NCI-H1105 (cell line): Measurements from ENCODE around the gene NKRF.

Experiments used
- DNase-seq: peaks from one replicate; lab custom pipeline; 2025; lab: John Stamatoyannopoulos, UW

Gene NKRF

DNA sequence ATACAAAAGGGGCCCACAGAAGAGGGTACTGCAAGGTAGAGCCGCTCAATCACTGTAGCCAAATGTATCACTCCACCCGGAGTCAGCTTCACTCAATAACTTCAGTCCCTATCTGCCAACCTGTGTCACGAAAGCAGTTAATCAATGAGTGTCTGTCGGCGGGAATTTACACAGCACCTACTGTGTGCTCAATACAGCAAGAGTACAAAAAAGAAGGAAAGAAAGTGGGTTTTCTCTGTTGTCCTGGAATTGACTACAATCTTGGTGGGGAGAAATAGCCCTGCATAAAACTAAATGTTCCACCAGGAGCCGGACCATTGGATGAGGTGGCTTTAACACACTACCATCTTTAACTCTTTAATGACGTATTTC is 780 bp upstream of the NKRF start:
- no peak for DNase-seq

DNA sequence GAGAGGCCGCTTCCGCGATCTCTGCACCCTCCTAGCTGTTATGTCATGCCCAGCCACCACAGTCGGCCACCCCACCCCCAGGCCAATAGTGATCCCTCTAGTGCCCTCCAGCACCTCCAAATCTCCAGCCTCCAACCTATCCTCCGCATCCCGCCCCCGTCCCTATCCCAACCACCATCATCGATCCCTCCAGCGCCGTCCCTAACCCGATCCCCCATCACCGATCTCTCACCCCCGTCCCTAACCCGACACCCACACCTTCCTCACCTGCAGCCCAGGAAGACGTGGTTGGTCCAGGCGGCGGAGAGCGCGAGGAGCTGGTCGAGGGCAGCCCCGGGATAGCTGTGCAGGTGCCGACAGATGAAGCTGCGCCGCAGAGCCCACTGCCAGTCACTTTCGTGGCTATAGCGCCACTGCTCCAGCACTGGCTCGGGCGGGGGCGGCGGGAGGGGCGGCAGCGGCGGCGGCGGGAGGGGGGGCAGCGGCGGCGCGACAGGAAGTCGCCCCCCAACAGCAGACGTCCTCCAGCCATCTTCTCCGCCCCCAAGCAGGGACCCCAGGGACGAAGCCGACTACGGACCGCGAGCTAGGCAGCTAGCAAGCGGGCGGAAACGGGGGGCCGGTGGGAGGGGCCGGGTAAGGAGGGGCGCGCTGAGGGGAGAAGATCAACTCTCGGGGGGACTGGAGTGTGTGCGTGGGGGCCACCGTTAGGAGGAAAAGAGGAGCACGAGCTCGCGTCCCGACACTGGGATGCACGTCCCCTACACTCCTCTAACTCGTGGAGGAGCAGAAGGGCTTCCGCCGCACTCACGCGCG is 552 bp downstream of the NKRF start:
- DNase-seq = no peak

DNA sequence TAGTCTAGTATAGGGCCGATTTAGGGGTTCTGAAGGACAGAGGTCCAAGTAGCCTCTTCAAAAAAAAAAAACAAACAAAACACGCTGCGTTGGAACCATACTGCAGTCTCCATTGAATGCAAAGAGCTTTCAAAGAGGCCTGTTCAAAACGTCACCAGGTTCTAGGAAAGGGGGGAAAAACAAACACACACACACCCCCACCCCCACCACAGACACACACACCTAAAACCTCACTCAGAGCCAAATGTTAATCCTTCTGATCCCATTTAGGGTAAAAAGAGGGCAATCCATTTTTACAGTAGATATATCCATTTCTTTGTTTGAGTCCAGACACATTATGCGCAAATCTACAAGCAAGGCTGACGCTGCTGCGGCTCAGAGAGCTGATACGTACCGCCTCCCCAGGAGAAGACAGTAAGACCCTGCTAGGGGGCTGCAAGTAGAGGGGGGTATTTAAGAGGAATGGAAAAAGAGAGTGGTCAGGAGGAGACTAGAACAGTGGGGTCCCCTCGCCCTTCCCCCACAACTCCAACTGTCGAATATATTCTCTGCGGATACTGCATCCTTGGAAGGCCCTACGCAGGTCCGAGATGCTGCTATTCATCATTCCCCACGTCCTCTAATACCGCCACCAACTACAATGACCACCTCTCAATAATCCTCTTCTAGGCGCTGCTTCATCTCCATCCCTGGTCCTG is 1.3 kb downstream of the NKRF start:
- no peak for DNase-seq

DNA sequence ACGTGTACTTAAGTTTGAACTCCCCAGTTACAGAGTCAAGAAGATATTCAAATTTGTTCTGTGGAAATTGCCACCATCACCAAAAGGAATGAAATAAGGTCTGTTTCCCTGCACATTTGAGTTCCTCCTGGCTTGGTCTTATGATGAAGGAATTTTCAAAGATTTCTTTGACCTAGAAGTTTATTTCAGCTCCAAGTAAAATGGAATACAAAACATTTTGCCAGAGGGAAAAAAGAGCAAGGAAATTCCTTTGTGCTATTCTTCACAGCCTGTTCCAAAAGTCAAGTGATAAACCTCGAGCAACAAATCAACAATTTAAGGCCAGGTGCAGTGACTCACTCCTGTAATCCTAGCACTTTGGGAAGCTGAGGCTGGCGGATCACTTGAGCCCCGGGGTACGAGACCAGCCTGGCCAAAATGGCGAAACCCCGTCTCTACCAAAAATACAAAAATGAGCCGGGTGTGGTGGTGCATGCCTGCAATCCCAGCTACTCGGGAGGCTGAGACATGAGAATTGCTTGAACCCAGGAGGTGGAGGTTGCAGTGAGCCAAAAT is 3.4 kb downstream of the NKRF start:
- DNase-seq = no peak

DNA sequence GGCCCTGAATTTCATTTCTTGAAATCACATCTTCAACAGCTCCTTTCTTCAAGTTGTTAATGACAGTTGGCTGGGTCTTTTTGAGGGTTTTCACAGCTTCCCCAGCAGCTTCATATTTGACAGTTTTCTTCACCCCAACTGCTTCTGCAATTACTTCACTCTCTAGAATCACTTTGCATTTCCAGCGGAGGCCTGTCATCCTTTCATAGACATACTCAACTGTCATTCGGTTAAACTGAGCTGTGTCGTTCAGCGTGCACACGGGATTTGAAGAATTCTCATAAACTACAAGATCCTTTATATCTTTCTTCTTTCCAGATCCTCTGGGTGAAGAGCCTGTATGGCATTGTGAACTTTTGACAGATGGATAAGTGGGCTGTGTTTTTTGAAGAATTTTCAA is 16.4 kb downstream of the NKRF start:
- no peak for DNase-seq

DNA sequence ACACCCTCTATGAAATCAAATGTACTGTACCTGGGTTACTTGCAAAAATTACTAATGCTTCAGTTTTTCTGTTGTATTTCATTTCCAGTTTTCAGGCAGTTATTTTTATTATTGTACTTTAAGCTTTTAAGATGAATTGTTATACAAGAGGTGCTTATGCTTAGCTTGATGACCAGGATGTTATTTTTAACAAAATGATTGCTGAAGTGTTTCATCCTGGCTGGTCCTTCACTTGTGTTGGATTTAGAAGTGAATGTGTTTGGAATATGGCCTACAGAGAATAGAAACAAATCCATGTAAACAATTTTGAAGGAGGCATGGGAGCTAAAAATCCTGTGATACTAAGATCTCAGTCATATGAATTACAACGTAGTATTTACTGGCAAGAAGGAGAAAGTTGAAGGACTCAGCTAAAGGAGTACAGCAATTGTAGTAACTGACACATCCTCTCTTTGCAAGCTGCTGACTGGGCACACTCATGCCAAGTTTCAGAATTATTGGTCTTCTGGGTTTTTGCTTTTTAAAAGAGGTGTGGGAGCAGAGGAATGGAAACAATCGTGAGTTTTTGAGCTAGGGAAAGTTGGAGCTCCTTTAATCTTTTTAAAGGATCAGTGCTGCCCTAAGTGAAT is 22.7 kb downstream of the NKRF start:
- DNase-seq = no peak

DNA sequence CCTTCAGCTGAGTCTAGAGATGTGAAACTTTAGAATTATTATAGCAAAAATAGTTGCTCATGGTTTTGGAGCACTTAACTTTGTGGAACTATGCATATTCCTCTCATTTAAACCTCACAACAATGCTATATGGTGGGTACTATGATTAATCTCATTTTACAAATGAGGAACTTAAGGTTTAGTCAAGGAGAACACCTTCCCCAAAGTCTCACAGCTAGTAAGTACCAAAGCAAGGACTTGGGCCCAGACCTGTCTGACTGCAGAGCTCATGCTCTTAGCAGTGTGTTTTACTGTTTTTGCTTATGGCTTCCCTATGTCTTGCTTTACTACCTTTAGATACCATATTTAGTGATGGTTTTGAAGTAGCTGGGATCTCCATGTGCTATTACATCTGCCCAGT is 26.8 kb downstream of the NKRF start:
- DNase-seq = no peak

DNA sequence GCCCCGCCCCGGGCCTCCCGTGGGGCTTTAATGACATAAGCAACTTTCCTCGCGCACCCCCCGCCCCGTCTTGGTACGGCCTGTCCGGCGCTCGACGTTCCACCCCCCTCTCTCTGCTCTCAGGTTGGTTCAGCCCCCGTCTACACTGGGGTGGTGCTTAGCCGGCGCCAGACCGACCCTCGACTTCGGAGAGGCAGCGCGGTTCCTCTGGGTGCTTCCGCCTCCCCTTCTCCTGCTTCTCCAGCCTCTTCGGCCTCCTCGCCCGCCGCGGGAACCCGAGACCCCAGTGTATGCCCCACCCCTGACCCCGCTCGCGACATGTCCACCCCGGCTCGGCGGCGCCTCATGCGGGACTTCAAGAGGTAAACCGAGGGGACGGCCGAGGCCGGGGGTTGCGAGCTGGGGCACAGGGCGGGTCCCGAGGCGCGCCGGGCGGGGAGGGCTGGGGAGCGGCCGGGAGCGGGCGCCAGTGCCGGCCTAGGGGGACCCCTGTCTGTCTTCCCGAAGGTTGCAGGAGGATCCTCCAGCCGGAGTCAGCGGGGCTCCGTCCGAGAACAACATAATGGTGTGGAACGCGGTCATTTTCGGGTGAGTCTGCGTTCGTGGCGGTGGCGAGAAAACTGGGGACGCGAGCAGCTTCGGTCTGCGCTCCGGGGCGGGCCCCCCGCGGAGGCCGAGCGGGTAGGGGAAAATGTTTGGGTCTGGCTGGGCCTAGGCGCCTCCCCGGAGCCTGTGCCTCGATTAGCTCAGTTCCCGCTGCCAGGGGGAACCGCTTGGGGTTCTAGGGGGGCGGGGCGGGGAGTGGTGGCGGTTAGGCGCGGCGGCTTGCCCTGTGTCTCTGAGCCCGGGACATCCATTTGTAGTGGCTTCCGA is 31.6 kb downstream of the NKRF start, which contains the start of gene UBE2A:
TSS of gene UBE2A (plus strand) at position 170 of the 873 bp plus-strand sequence. CDS start at position 319, 149 bp downstream.
- peak; percentile 73 for DNase-seq

DNA sequence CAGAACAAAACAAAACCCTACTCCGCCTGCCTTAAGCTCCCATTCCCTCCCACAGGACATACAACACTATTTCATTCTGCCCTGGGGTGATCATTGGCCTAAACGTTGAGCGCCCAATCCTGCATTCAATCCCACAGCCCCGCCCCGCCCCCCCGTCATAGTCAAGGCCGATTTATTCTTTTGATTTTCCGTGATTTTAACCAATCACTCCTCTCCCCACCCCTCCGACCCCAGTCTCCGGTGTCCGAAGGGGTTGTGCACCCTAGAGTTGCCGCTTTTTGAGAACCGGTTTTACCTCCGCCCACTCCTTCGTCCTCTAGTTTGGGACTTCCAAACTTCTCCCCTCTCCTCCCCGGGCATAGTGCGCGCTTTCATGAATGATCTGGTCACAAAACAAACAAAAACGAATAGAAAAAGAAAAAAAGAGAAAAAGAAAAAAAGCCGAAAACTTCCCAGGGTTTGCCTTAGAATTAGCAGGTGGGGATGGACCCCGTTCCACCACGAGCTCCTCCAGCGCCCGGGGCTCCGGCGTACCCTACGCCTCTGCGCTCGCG is 32.3 kb downstream of the NKRF start:
- no peak for DNase-seq

DNA sequence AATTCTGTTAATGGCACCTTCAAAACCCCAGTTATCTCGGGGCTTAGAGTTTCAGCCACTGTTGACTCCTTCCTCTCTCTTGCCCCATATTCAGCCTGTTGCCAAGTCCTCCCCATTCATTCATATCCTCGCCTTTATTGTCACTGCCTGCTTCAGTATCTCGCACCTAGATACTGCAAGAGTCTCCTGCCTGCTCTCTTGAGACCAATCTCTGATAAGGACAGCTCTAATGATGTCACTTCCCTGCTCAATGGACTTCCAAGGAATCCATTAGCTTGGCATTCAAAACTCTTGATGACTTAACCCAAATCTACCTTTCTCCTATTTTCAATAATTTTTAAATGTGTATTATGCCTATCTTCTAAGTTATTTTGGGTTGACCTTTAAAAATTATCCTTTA is 33.0 kb downstream of the NKRF start:
- DNase-seq = no peak

DNA sequence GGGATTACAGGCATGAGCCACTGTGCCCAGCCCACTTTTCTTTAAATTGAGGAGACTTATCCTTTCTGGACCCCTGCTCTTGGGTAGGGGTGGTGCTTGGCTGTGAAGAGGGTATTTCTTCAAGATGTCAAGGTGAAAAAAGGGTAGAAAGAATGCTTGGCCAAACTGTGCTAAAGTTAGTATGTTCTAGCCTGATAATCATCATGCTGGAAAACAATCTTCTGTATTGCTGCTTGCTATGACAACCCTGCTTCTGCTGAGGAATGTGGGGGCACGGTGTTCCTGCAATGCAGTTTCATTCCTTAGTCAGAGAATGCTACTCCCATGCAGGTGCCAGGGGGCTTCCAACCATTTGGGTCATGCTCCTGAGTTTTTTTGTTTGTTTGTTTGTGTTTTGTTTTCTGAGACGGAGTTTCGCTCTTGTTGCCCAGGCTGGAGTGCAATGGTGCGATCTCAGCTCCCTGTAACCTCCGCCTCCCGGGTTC is 35.8 kb downstream of the NKRF start:
- no peak for DNase-seq

DNA sequence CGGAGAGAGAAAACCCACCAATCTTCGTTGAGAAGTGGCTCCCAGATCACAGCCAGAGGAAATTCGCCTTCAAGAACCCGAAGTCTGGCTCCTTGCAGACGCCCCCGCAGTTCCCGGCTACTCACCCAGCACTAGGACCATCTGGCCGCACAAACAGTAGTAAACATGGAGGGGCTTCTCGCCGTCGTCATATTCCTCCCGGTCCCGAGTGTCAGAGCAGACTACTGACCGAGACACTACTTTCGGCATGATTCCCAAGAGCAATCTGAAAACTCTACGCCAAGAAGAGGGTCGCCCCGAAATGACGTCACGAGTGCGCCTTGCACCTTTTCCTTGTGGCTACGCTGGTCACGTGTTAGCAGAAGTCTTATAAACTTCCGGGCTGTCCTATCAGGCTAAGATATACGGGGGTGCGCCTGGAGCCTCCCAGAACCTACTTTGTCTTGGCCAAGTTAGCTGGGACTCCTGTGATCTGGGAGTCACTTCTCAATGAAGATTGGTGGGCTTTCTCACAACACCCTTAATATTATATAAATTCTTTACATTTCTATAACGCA is 41.0 kb downstream of the NKRF start, which contains the start of gene STEEP1:
TSS of gene STEEP1 (minus strand) at position 303 of the 557 bp plus-strand sequence. CDS start at position 249, 54 bp downstream.
- peak; percentile 89 for DNase-seq

DNA sequence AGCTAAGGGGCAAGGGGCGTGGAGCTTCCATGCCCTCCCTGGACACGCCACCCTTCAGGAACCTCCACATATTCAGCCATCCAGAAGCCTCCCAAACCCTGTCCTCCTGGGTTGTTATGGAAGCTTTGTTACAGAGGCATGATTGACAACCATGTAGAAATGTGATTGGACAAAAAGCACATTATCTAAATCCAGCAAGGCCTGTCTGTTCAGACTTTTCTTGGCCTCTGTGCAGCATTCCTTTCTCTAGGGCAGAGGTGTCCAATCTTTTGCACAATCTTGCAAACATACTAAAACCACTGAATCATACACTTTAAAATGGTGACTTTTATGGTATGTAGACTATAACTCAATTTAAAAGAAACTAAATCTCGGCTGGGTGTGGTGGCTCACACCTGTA is 53.7 kb downstream of the NKRF start:
- DNase-seq = no peak

DNA sequence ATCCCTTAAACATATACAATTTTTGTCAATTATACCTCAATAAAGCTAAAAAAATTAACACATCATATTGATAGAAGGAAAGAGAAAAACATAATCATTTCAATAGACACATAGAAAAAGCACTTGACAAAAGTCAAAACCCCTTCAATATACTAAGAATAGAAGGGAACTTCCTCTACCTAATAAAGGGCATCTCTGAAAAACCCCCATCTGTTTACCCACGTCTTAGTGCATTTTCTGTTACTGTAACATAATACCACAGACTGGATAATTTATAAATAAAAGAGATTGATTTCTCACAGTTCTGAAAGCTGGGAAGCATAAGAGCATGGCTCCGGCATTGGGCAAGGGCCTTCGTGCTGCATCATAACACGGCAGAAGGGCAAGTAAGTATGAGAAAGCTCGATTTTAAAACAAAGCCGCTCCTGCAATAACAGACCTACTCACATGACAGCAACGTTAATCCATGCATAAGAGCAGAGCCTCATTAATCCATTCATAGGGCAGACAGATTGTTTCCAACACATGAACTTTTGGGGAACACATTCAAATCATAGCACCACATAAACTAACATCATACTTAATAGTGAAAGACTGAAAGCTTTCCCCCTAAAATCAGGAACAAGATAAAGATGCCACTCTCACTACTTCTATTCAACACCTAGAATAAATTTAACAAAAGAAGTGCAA is 56.8 kb downstream of the NKRF start:
- DNase-seq = no peak

DNA sequence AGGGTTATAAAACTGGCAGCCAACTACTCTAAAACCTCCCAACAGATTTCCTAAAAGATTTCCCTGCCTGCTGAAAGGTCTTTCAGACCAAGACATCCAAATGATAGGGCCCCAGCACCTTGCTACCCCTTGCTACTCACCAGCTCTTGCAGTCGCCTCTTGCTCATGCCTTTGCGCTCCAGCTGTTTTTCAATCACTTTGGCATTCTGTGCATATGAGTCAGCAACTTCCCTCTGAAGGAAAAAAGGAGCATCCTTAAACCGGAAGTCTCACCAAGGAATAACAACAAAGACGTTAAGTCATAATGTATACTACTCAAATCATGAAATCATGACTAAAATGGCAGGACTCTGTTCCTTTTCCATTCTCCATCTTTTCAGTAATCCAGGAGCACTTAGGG is 65.0 kb downstream of the NKRF start:
- DNase-seq = no peak

DNA sequence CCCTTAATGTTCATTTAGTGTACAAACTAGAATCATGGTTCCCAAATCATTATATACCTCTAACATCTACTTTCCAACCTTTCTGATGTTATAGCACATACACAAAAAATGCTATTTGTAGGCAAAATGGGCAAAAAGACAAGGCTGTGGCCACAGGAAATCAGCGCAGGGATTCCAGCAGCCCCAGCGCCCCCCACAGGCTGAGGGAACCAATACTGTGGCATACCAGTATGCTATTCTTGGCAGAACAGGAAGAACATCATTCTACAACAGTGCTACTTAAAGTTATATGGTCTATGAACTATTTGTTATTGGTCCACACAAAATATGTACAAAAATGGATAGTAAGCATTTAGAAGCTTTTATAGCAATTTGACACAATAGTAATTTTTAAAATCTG is 66.4 kb downstream of the NKRF start:
- no peak for DNase-seq
